ENCODE data around the gene ETS1.

DNA sequence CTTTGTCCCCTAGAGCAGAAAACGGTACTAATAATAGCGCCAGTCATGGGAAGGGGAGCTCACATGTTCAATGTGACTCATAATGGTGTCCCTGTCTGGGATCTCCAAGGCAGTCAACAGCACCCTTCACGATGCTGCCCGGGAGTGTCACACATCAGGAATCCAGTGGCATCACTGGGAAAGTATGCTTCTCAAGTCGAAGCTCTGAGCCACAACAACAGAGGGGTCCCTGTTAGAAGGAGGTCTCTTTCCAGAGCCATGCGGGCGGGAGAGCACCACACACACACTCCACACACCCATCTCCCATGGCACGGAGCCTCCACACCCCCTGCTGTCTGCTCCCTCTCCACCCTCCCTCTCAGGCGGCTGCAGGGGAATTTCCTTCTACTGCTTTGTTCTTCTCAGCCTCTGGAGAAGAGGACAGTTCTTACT is 119.7 kb downstream of the ETS1 start:
- TF ChIP-seq, protein P1, sequence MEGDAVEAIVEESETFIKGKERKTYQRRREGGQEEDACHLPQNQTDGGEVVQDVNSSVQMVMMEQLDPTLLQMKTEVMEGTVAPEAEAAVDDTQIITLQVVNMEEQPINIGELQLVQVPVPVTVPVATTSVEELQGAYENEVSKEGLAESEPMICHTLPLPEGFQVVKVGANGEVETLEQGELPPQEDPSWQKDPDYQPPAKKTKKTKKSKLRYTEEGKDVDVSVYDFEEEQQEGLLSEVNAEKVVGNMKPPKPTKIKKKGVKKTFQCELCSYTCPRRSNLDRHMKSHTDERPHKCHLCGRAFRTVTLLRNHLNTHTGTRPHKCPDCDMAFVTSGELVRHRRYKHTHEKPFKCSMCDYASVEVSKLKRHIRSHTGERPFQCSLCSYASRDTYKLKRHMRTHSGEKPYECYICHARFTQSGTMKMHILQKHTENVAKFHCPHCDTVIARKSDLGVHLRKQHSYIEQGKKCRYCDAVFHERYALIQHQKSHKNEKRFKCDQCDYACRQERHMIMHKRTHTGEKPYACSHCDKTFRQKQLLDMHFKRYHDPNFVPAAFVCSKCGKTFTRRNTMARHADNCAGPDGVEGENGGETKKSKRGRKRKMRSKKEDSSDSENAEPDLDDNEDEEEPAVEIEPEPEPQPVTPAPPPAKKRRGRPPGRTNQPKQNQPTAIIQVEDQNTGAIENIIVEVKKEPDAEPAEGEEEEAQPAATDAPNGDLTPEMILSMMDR (IDR thresholded peaks at IDR 0.05): no peak
- peak; percentile 18 for TF ChIP-seq EP300 (IDR thresholded peaks at IDR 0.05)
- no peak for TF ChIP-seq POLR2A (IDR thresholded peaks at IDR 0.05; ENCODE audit: low read depth)
- TF ChIP-seq POLR2AphosphoS5 (IDR thresholded peaks at IDR 0.05): peak; percentile 69 to 75
